Stimulated activated CD4-positive, alpha-beta T cell treated with anti-CD3 and anti-CD28 coated beads, Interleukin-1b, Interleukin-23, amount 100 ng/mL, for 1 hour (primary cell): Measurements from ENCODE around the gene PRDM10.
A peak's percentile ranks its signal among the peaks of the same experiment; 100 is the strongest.
"Not testable (repeated sequence)": the region's sequence is repeated elsewhere in the genome, so short reads cannot be mapped to it uniquely, and the experiment has no call there.

Experiments used
- DNase-seq, 2 donors: peaks; one replicate each; pipeline ENCODE4 v3.0.0-alpha.2; 2020; ENCODE audit warnings: low read depth in 2 of 2

PRDM10 gene, protein sequence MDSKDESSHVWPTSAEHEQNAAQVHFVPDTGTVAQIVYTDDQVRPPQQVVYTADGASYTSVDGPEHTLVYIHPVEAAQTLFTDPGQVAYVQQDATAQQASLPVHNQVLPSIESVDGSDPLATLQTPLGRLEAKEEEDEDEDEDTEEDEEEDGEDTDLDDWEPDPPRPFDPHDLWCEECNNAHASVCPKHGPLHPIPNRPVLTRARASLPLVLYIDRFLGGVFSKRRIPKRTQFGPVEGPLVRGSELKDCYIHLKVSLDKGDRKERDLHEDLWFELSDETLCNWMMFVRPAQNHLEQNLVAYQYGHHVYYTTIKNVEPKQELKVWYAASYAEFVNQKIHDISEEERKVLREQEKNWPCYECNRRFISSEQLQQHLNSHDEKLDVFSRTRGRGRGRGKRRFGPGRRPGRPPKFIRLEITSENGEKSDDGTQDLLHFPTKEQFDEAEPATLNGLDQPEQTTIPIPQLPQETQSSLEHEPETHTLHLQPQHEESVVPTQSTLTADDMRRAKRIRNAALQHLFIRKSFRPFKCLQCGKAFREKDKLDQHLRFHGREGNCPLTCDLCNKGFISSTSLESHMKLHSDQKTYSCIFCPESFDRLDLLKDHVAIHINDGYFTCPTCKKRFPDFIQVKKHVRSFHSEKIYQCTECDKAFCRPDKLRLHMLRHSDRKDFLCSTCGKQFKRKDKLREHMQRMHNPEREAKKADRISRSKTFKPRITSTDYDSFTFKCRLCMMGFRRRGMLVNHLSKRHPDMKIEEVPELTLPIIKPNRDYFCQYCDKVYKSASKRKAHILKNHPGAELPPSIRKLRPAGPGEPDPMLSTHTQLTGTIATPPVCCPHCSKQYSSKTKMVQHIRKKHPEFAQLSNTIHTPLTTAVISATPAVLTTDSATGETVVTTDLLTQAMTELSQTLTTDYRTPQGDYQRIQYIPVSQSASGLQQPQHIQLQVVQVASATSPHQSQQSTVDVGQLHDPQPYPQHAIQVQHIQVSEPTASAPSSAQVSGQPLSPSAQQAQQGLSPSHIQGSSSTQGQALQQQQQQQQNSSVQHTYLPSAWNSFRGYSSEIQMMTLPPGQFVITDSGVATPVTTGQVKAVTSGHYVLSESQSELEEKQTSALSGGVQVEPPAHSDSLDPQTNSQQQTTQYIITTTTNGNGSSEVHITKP

DNA sequence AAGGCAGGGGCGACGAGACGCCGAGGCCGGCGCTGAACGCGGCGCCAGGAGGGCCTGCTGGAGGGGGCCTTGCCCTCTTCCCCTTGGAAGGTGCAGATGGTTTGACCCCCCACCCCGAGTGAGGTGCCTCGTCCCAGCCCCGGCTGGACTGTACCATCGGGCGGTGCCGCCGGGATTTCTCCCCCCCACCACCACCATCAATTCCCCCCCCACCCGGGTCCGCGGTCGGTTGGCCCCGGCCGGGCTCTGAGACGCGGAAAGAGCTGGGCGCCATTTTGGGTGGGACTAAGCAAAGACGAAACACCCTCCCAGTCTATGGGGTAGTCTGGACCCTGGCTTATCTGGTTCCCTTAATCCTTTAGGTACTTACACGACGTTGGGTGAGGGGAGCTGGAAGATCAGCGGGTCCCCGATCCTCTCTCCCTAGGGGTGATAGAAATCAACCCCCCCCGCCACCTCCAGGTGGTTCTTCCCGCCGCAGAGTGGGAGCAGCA is at the start of gene PRDM10:
Gene PRDM10, minus strand, starts transcription at position 484 of the 494 bp plus-strand sequence. CDS start 41,871 bp downstream, outside the sequence.
- peak; percentile 78 to 89 for DNase-seq

GRCh38 chr11:130051082-130051481 is 48.4 kb upstream of the PRDM10 start:
- no peak for DNase-seq

DNA sequence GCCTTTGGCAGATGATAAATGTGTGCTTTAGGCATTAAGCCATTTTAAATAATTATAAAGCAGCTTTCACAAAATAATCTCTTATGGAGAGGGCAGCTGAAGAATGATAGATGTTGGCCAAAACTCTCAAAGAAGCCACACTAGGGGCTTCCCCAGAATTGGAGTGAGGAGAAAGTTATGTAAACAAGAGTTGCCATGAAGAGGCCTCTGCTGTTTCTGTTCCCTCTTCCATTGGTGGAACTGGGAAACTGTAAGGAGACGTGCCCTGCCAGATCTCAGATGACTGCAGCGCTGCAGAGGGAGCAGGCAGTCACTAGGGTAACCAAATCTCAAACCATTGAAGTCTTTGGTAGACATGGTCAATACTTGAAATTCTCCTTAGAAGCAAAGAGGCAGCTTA is 47.6 kb upstream of the PRDM10 start:
- no peak for DNase-seq

DNA sequence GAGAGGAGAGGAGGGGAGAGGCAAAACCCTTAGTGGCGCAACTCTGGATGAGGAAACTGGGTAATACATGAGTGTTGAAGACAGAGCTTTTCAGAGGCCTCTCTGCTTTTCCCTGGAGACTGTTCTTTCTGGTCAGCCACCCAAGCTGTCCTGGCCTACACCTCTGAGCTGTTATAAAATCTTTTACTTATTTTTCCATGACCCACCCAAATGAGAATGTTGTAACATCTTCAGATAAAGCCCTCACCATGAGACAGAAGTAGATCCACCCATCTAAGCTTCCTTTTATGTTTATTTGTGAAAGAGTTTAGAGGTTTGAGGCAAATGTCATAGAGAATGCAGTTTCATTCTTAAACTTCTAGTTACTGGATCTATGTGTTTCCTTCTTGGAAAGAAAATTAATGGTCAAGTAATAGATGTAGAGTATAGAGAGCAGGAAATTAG is 46.7 kb upstream of the PRDM10 start:
- no peak for DNase-seq

DNA sequence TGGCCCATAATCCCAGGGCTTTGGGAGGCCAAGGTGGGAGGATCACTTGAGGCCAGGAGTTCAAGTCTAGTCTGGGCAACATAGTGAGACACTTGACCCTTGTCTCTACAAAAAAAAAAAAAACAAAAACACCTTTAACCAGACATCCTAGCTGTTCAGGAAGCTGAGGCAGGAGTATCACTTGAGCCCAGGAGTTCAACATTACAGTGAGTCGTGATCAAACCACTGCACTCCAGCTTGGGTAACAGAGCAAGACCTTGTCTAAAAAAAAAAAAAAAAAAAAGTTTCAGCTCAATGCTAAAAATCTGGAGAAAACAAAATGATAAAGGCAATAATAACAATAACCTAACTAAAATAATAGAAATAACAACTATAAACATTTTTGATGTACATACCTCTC is 44.5 kb upstream of the PRDM10 start:
- DNase-seq: no peak

DNA sequence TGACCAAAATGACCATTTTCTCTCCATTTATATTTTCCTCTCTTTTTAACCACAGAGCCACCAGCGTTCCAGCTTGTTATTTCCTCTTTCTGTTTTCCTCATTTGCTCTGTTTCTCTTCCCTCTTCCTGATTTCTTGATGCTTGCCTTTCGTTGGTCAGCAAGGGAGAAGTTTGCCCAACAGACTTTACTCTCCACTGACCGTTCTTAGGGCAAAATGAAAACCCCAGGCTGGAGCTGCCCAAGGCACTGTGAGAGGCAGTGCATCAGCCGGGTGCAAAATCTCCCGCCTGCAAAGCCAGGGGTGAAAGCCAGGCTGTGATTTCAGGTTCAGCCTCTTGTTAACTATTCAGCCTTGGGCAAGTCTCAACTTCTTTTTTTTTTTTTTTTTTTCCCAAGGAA is 40.9 kb upstream of the PRDM10 start:
- DNase-seq: no peak

- no peak for DNase-seq
These were observed 39.5 kb upstream of the PRDM10 start for GRCh38 chr11:130042093-130042591.

DNA sequence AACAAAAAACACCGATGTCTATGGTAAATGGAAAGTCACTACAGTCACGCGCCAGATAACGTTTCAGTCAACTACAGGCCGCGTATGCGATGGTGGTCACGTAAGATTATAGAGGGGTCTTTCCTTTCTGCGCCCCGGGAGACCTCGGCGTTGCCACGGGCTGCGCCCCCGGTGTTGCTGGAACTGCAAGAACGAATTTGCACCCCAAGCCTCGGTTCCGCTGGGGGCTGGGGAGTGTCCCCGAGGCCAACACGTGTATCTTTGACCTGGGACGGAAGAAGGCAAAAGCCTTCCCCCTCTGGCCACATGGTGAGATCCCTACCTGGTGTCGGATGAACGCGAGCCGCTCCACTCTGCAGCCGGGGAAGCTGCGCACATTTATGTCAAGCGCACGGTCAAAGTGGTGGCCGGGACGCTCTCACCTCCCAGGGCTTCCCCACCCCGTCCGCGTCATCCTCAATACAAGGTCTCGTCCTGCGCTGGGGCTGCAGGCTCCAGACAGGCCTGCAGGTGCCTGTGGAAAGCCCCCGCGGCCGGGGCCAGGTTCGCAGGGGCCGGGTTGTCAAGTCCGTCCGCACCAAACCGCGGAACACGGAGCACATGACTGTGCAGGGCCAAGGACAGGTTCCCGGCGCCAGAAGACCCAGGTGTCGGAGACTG is 37.8 kb upstream of the PRDM10 start:
- no peak for DNase-seq

DNA sequence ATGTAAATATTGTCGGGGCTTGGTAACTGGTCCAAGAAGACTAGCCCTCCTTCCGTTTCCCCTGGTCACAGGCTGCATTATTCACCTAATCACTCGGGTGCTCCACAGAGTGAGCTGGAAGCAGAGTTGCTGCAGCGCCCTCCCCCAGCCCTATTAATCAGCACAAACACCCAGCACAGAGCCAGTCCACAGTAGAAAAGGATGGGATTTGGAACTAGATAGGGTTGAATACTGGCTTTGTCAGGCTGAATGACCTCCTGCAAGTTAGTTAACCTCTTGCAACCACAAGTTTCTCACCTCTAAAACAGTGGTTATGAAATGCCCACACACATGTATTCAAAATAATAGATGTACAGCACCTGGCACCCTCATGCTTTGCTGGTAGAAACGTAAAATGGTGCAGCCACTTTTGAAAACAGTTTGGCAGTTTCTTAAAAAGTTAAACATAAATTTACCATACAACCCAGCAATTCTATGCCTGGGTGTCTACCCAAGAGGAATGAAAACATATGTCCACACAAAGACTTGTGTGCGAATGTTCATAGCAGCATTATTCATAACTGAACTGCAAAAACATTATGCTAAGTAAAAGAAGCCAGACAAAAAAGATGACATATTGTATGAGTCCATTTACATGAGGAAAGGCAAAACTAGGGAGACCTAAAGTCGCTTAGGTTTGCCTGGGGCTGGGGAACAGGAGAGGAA is 35.4 kb upstream of the PRDM10 start:
- no peak for DNase-seq

DNA sequence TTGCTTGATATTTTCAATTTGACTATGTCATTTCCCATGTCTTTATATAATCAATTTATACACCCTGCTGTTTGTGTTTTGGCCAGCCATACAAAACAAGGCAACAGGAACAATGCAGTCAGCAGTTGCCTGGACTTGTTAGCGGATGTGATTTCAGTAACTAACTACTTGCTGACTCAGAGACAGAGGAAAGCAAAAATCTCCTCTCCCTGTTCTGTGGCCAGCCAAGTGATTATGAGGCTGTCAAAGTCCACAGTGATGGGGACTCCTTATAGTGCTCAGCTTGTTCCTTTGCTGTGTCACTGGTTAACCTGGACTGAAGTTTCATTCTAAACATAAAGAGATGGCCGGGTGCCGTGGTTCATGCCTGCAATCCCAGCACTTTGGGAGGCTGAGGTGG is 34.4 kb upstream of the PRDM10 start:
- no peak for DNase-seq

GRCh38 chr11:130034236-130034635 is 31.6 kb upstream of the PRDM10 start:
- DNase-seq: no peak

DNA sequence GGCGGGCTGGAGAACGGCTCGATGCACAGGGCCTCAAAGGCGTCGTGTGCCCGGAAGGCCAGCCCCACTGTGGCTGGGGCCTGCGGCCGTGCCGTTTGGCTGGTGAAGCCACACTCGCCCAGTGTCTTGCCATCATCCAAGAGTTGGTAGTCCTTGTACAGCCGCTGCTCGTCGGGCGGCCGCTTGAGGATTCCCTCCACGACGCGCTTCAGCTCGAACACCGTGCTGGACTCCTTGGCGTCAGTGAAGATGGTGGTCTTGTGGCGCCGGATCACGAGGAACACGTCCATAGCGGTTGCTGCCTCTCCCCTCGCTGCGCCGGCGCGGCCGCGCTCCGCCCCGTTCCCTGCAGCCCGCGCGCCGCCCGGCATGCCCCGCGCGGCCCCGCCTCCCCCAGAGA is 30.3 kb upstream of the PRDM10 start:
- no peak for DNase-seq

GRCh38 chr11:130031945-130032344 is 29.3 kb upstream of the PRDM10 start:
- DNase-seq: no peak

DNA sequence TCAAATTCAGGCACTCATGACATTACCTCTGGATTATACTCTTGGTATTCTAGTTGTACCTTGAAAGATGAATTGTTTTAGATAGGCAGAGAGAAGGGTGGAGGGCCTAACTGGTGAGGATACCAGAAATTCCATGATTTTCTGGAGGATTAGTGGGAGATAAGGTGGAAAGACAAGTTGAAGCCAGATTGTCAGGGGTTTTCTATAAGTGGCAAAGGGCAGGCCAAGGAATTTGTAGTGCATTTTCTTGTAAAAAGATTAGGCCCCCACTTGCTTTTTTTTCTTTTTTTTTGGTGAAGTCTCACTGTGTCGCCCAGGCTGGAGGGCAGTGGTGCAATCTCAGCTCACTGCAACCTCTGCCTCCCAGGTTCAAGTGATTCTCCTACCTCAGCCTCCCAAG is 28.4 kb upstream of the PRDM10 start:
- no peak for DNase-seq

GRCh38 chr11:130029137-130029536 is 26.5 kb upstream of the PRDM10 start:
- no peak for DNase-seq

- no peak for DNase-seq
These were observed 22.7 kb upstream of the PRDM10 start for GRCh38 chr11:130025371-130025770.

DNA sequence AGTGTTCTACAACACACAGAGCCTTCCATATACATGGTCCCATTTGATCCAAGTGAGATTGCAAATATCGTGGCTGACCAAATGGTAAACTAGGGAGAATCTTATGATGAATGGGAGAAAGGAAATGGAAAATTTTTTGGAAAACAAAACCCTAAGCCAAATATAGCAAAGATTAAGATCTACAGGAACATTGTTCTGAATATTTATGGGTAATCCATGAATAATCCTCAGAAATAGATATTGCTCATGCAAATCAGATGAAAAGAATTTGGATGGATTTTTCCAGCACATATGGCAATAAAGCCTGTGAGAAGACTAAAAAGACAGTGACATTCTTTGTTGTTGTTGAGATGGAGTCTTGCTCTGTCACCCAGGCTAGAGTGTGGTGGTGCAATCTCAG is 21.7 kb upstream of the PRDM10 start:
- no peak for DNase-seq

GRCh38 chr11:130023204-130023603 is 20.6 kb upstream of the PRDM10 start:
- DNase-seq: no peak

DNA sequence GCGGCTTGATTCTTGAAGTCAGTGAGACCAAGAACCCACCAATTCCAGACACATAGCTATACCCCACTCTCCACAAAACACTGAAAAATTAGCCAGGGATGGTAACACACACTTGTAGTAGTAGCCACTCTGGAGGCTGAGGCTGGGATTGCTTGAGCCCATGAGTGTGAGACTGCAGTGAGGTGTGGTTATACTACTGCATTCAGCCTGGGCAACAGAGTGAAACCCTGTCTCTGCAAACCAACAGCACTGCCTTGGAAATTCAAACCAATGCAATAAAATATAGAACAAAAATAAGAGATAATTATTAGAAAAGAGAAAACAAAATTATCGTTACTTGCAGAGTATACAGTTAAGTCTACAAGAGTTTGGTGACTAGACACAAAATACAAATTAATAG is 20.2 kb upstream of the PRDM10 start:
- DNase-seq: no peak

- not testable (repeated sequence) for DNase-seq
These were observed 19.0 kb upstream of the PRDM10 start for GRCh38 chr11:130021606-130022005.

DNA sequence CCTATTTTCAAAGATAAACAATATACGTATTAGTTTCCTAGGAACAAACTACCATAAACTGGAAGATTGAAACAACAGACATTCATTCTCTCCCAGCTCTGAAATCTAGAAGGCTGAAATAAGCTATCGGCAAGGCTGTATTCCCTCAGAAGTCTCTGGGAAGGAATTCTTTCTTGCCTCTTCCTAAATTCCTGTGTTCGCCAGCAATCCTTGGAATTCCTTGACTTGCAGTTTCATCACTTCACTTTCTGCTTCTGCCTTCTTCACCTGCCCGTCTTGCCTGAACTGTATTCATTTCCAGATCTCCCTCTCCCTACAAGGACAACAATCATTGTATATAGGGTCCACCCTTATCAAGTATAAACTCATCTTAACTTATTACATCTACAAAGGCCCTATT is 17.7 kb upstream of the PRDM10 start:
- no peak for DNase-seq
